Spinal cord (tissue), 10 donors: ENCODE measurements around the gene MEIOSIN. TPM values are rescaled to one million over a fixed set of nuclear protein-coding genes. Genes with fewer than 3 reads are reported as not detected.

ENCODE experiments used
- DNase-seq, 6 donors: peaks; one replicate each; pipeline versions ENCODE4 v3.0.0 to v3.0.0-alpha.2; 2013 to 2015; ENCODE audit warnings: low spot score in 6 of 6, low read depth in 4 of 6
- H3K27ac ChIP-seq: one replicate; pipeline ENCODE4 v1.5.1; 2013; ENCODE audit warnings: low read depth, low read length, control low read depth
- H3K27me3 ChIP-seq: one replicate; pipeline ENCODE4 v1.6.1; 2013; ENCODE audit warnings: low read length; ENCODE audit not compliant: control insufficient read depth, insufficient read depth
- H3K36me3 ChIP-seq: one replicate; pipeline ENCODE4 v1.6.1; 2013; ENCODE audit warnings: low read length; ENCODE audit not compliant: control insufficient read depth, insufficient read depth
- H3K4me1 ChIP-seq: one replicate; pipeline ENCODE4 v1.6.1; 2013; ENCODE audit warnings: low read length; ENCODE audit not compliant: control insufficient read depth, insufficient read depth
- H3K4me3 ChIP-seq: one replicate; pipeline ENCODE4 v1.5.1; 2013; ENCODE audit warnings: low read depth, low read length, control low read depth
- H3K9me3 ChIP-seq: one replicate; pipeline ENCODE4 v1.6.1; 2013; ENCODE audit warnings: low read length; ENCODE audit not compliant: control insufficient read depth, insufficient read depth
- WGBS: methylation state at CpG from one replicate; pipeline ENCODE4 v1.1.5; 2013; ENCODE audit warnings: missing lambda C conversion rate; ENCODE audit not compliant: insufficient coverage; 5-methylcytosine and 5-hydroxymethylcytosine counted together
- polyA plus RNA-seq, 2 donors: library from polyadenylated mRNA; unstranded; fragments of 120-200 nt; gene quantifications; one replicate each; pipeline ENCODE4 v1.2.1, GENCODE V29; 2013; ENCODE audit not compliant: insufficient read length in 2 of 2
- total RNA-seq, 2 donors: library from RNA; depleted of rRNA in 1 of 2; stranded (reverse); fragments of 120-200 nt in 1 of 2; fragments of >200 nt in 1 of 2; gene quantifications; one replicate each; pipeline versions ENCODE4 v1.2.3 to v1.2.4, GENCODE V29; 2013 to 2014
- donor health status: healthy.

Gene MEIOSIN
- total and polyA plus RNA-seq, 4 donors: not detected

DNA sequence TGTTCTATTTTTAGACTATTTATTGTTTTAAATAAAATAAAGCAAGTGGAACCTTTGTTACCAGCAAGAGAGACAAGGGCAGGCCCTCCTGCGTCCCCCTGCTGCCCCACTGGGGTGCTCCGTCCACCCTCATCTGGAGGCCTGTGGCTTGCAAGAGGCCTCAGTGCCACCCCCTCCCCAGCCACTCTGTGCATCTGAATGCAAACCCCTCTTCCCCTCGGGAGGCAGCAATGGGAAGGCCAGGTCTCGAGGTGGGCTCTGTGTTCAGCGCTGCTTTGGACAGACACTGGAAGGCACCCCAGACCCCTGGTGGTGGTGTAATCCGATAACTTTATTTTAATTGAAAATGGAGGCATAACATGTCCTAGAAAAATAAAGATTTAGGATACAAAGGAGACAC, 31.2 kb downstream of the MEIOSIN start:
- Histone ChIP-seq H3K4me3 (no peak overlapping the region), H3K9me3 (no peaks in the 10 kb centered on the region), H3K4me1 (peaks cover 54% of the 10 kb centered on the region), H3K27me3 (peaks cover 32% of the 10 kb centered on the region), H3K36me3 (peaks cover 20% of the 10 kb centered on the region), H3K27ac (no peak overlapping the region)
- WGBS: 50% methylated on average over 3 of the region's 6 CpGs
- DNase-seq: no peak

DNA sequence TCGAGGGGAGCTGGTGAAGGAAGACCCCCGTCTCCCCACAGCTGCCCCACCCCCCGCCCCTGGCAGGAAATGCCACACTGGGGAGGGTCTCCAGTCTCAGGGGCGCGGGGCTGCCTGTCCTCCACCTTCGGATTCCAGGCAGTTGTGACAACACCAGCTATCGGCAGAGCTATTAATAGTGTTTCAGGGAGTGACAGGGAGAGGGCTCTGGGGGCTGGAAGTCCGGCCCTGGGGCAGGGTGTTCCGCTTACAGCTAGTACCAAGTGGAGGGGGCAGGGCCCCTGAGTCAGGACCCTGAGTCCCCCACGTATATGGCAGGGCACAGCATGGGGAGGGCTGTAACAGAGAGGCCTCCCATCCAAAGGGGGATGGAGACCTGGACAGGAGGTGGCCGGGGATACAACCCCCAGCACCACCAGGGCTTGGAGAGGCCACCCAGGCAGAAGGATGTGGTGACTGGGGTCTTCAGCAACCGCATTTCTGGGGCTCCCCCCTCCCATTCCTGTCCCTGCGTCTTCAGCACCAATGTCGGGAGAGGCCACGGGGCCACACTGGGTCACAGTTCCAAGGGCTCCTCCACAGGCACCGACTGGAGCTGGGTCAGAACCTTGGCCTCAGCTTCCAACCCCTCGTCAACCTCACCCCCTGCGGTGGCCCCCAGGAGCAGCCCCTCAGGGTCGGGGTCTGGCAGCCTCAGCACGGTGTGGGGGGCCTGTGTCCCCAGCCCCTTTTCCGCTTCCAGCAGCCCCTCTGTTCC, 31.9 kb downstream of the MEIOSIN start:
- Histone ChIP-seq H3K36me3 (peaks cover 20% of the 10 kb centered on the region), H3K4me1 (peaks cover 61% of the 10 kb centered on the region), H3K27ac (no peak overlapping the region), H3K9me3 (no peaks in the 10 kb centered on the region), H3K27me3 (peaks cover 32% of the 10 kb centered on the region), H3K4me3 (no peak overlapping the region)
- DNase-seq: no peak
- WGBS: 48% methylated on average over 14 of the region's 21 CpGs

- Histone ChIP-seq H3K9me3 (no peaks in the 10 kb centered on the region), H3K27ac (peak overlapping the region; percentile 98), H3K4me1 (peaks cover 66% of the 10 kb centered on the region), H3K27me3 (peaks cover 32% of the 10 kb centered on the region), H3K36me3 (peaks cover 20% of the 10 kb centered on the region), H3K4me3 (no peak overlapping the region)
- WGBS: 67% methylated on average over 22 of the region's 23 CpGs
- DNase-seq: no peak
These were observed 32.6 kb downstream of the MEIOSIN start for GRCh38 chr19:45765702-45766295.

DNA sequence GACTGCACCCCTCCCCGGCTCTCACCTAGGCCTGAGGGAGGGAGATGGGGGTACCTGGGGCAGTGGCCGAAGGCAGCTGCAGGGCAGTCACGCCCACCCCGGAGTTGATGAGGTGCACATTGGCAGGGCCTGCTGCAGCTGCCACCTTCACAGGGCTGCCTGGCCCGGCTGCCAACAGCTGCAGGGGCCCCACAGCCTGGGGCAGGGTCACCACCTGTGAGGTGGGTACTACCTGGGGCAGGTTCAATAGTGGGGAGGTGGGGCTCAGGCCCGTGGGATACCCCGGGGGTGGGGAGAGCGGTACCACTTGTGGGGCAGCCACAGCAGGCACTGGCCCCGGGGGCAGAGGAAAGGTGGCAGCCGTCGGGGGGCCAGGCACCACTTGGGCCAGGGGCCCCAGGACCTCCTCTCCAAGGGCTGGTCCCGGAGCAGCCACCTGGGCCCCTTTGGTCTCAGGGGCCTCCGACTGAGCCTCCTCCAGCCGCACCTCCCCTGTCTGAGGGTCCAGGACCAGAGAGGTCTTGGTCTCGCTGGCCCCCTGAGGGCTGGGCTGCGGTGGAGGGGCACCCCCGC, 33.1 kb downstream of the MEIOSIN start:
- Histone ChIP-seq H3K27me3 (peaks cover 32% of the 10 kb centered on the region), H3K4me3 (peak overlapping the region; percentile 67), H3K4me1 (peaks cover 72% of the 10 kb centered on the region), H3K27ac (peak overlapping the region; percentile 98), H3K9me3 (no peaks in the 10 kb centered on the region), H3K36me3 (peaks cover 26% of the 10 kb centered on the region)
- WGBS: 74% methylated on average over 17 of the region's 17 CpGs
- DNase-seq: no peak

- peak overlapping the region; percentile 67 for H3K4me3 ChIP-seq
- H3K4me1 ChIP-seq: peaks cover 76% of the 10 kb centered on the region
- 28% methylated on average over 24 of the region's 24 CpGs for WGBS
- H3K36me3 ChIP-seq: peaks cover 31% of the 10 kb centered on the region
- no peak for DNase-seq
- H3K27ac ChIP-seq: peak overlapping the region; percentile 98
- peaks cover 32% of the 10 kb centered on the region for H3K27me3 ChIP-seq
- H3K9me3 ChIP-seq: no peaks in the 10 kb centered on the region
These were observed 33.7 kb downstream of the MEIOSIN start for GRCh38 chr19:45766869-45767346.

- peak in 1 of 6 donors; percentile 65 for DNase-seq
- WGBS: 4% methylated on average over 31 of the region's 31 CpGs
- Histone ChIP-seq H3K36me3 (peaks cover 36% of the 10 kb centered on the region), H3K4me1 (peaks cover 76% of the 10 kb centered on the region), H3K27me3 (peaks cover 32% of the 10 kb centered on the region), H3K27ac (peak overlapping the region; percentile 98), H3K4me3 (peak overlapping the region; percentile 67), H3K9me3 (no peaks in the 10 kb centered on the region)
These were observed 34.2 kb downstream of the MEIOSIN start for GRCh38 chr19:45767410-45767880.

- peaks cover 76% of the 10 kb centered on the region for H3K4me1 ChIP-seq
- peaks cover 43% of the 10 kb centered on the region for H3K36me3 ChIP-seq
- DNase-seq: peak in 2 of 6 donors; percentile 57 to 79
- H3K9me3 ChIP-seq: no peaks in the 10 kb centered on the region
- H3K27me3 ChIP-seq: peaks cover 32% of the 10 kb centered on the region
- peak overlapping the region; percentile 67 for H3K4me3 ChIP-seq
- WGBS: under 1% methylated on average over 102 of the region's 102 CpGs
- H3K27ac ChIP-seq: peak overlapping the region; percentile 98
These were observed 34.8 kb downstream of the MEIOSIN start for GRCh38 chr19:45767881-45768654.

- peak overlapping the region; percentile 98 for H3K27ac ChIP-seq
- peaks cover 32% of the 10 kb centered on the region for H3K27me3 ChIP-seq
- H3K4me1 ChIP-seq: peaks cover 72% of the 10 kb centered on the region
- H3K4me3 ChIP-seq: peak overlapping the region; percentile 75
- no peaks in the 10 kb centered on the region for H3K9me3 ChIP-seq
- 0% methylated on average over 31 of the region's 33 CpGs for WGBS
- peaks cover 47% of the 10 kb centered on the region for H3K36me3 ChIP-seq
- DNase-seq: no peak
These were observed 35.4 kb downstream of the MEIOSIN start for GRCh38 chr19:45768655-45768983.
